BE2C (cell line): Measurements from ENCODE around the gene HSD17B1.

Experiments used
- DNase-seq: peaks from one replicate; pipeline ENCODE4 v3.0.0-alpha.2; 2020
- H3K27me3 ChIP-seq: fragments of 250-450 bp; sonication (Bioruptor Pico); 2 replicates; pipeline ENCODE4 v1.5.1; 2020; ENCODE audit warnings: mild to moderate bottlenecking
- H3K36me3 ChIP-seq: fragments of 250-450 bp; sonication (Bioruptor Pico); 2 replicates; pipeline ENCODE4 v1.5.1; 2020; ENCODE audit warnings: mild to moderate bottlenecking
- H3K4me1 ChIP-seq: fragments of 250-450 bp; sonication (Bioruptor Pico); 2 replicates; pipeline ENCODE4 v1.5.1; 2020
- H3K4me3 ChIP-seq: 2 replicates; pipeline ENCODE4 v1.5.1; 2011; ENCODE audit warnings: low read depth, low read length
- H3K9me3 ChIP-seq: fragments of 250-450 bp; sonication (Bioruptor Pico); 2 replicates; pipeline ENCODE4 v1.5.1; 2020
- TF ChIP-seq, protein P1 (sequence below): IDR thresholded peaks from 2 replicates; pipeline ENCODE4 v1.5.1; 2012; ENCODE audit warnings: mild to moderate bottlenecking, low read depth, low read length

The HSD17B1 gene

GRCh38 chr17:42548993-42549755 lies 3.5 kb upstream of the HSD17B1 start:
- no peaks in the 10 kb centered on the region for H3K9me3 ChIP-seq
- DNase-seq = no peak
- TF ChIP-seq, protein P1, sequence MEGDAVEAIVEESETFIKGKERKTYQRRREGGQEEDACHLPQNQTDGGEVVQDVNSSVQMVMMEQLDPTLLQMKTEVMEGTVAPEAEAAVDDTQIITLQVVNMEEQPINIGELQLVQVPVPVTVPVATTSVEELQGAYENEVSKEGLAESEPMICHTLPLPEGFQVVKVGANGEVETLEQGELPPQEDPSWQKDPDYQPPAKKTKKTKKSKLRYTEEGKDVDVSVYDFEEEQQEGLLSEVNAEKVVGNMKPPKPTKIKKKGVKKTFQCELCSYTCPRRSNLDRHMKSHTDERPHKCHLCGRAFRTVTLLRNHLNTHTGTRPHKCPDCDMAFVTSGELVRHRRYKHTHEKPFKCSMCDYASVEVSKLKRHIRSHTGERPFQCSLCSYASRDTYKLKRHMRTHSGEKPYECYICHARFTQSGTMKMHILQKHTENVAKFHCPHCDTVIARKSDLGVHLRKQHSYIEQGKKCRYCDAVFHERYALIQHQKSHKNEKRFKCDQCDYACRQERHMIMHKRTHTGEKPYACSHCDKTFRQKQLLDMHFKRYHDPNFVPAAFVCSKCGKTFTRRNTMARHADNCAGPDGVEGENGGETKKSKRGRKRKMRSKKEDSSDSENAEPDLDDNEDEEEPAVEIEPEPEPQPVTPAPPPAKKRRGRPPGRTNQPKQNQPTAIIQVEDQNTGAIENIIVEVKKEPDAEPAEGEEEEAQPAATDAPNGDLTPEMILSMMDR = no peak
- no peaks in the 10 kb centered on the region for H3K4me1 ChIP-seq
- H3K36me3 ChIP-seq = peaks cover under 1% of the 10 kb centered on the region
- no peaks in the 10 kb centered on the region for H3K27me3 ChIP-seq
- peak overlapping the region; percentile 54 for H3K4me3 ChIP-seq

DNA sequence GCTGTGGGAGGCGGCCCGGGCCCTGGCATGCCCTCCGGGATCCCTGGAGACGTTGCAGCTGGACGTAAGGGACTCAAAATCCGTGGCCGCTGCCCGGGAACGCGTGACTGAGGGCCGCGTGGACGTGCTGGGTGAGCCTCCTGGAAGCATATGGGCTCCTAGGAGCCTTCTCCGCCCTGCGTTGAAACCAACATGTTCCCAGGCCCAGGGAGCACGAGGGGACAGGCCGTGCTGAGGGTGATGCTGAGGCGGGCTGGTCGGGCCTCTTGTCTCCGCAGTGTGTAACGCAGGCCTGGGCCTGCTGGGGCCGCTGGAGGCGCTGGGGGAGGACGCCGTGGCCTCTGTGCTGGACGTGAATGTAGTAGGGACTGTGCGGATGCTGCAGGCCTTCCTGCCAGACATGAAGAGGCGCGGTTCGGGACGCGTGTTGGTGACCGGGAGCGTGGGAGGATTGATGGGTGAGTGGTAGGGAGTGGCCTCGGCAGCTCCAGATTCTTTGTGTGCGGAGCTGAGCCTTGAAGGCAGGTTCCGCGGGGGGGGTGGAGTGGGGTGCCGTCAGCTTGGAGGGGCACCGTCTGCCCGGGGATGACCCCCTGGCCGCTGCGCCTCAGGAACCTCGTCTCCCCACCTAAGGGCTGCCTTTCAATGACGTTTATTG lies 567 bp downstream of the HSD17B1 start:
- TF ChIP-seq, protein P1 = 0 out of 2 replicates have a peak, but pooled peaks have one; percentile 5
- H3K36me3 ChIP-seq = no peaks in the 10 kb centered on the region
- H3K4me1 ChIP-seq = no peaks in the 10 kb centered on the region
- peak overlapping the region; percentile 91 for H3K4me3 ChIP-seq
- H3K27me3 ChIP-seq = no peaks in the 10 kb centered on the region
- DNase-seq = peak; percentile 52
- no peaks in the 10 kb centered on the region for H3K9me3 ChIP-seq

GRCh38 chr17:42553866-42554249 lies 1.1 kb downstream of the HSD17B1 start:
- DNase-seq = no peak
- Histone ChIP-seq H3K27me3 (no peaks in the 10 kb centered on the region), H3K36me3 (no peaks in the 10 kb centered on the region), H3K9me3 (no peaks in the 10 kb centered on the region), H3K4me1 (no peaks in the 10 kb centered on the region), H3K4me3 (peak overlapping the region; percentile 91)
- TF ChIP-seq, protein P1 = no peak

DNA sequence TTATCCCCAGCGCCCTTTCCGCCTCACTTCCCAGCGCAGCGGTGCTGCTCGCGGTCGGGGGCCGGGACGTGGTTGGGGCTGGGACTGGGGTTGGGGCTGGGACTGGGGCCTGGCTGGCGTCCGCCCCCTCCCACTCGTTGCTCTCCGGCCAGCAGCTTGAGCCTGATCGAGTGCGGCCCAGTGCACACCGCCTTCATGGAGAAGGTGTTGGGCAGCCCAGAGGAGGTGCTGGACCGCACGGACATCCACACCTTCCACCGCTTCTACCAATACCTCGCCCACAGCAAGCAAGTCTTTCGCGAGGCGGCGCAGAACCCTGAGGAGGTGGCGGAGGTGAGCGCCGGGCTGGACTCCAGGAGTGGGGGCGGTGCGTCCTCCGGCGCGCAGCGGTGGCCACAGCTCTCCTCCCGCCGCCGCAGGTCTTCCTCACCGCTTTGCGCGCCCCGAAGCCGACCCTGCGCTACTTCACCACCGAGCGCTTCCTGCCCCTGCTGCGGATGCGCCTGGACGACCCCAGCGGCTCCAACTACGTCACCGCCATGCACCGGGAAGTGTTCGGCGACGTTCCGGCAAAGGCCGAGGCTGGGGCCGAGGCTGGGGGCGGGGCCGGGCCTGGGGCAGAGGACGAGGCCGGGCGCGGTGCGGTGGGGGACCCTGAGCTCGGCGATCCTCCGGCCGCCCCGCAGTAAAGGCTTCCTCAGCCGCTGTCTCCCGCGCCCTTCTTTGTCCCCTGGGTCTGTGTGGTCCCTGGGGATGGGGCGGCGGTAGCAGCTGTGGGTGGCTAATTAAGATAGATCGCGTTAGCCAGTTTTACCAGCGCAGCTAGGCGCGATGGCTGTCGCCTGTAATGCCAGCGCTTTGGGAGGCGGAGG lies 1.8 kb downstream of the HSD17B1 start:
- TF ChIP-seq, protein P1 = no peak
- peak; percentile 94 for DNase-seq

GRCh38 chr17:42555122-42555622 lies 2.4 kb downstream of the HSD17B1 start:
- H3K9me3 ChIP-seq = no peaks in the 10 kb centered on the region
- DNase-seq = no peak
- no peaks in the 10 kb centered on the region for H3K36me3 ChIP-seq
- H3K27me3 ChIP-seq = no peaks in the 10 kb centered on the region
- H3K4me3 ChIP-seq = peak overlapping the region; percentile 91
- TF ChIP-seq, protein P1 = no peak
- no peaks in the 10 kb centered on the region for H3K4me1 ChIP-seq

More for the DNA sequence above, 1.8 kb downstream of the HSD17B1 start:
- no peaks in the 10 kb centered on the region for H3K4me1 ChIP-seq
- no peaks in the 10 kb centered on the region for H3K9me3 ChIP-seq
- peak overlapping the region; percentile 91 for H3K4me3 ChIP-seq
- H3K36me3 ChIP-seq = no peaks in the 10 kb centered on the region
- no peaks in the 10 kb centered on the region for H3K27me3 ChIP-seq
